Thyroid gland (tissue), 4 donors: ENCODE measurements around the gene CCDC187. TPM values are rescaled to one million over a fixed set of nuclear protein-coding genes. Genes with fewer than 3 reads are reported as not detected.

Source experiments
- DNase-seq, 2 donors: peaks; one replicate each; pipeline ENCODE4 v3.0.0-alpha.2; 2019
- H3K27ac ChIP-seq, 3 donors: fragments of 200-600 bp; sonication (generic); 1 replicate in 2 of 3; 2 replicates in 1 of 3; pipeline ENCODE4 v1.5.1; 2016 to 2019; ENCODE audit warnings: mild to moderate bottlenecking in 1 of 3, moderate library complexity in 1 of 3
- H3K27me3 ChIP-seq: fragments of 200-600 bp; sonication (generic); one replicate; pipeline ENCODE4 v1.5.1; 2019
- H3K36me3 ChIP-seq, 2 donors: fragments of 200-600 bp; sonication (generic); one replicate each; pipeline ENCODE4 v1.5.1; 2016 to 2019
- H3K4me1 ChIP-seq, 2 donors: fragments of 200-600 bp; sonication (generic); one replicate each; pipeline ENCODE4 v1.5.1; 2017 to 2019
- H3K4me3 ChIP-seq, 3 donors: fragments of 200-600 bp; sonication (generic); replicated peaks in 1 of 3; 1 replicate in 2 of 3; 2 replicates in 1 of 3; pipeline ENCODE4 v1.5.1; 2016; ENCODE audit warnings: mild to moderate bottlenecking in 1 of 3
- H3K9me3 ChIP-seq: fragments of 200-600 bp; sonication (generic); one replicate; pipeline ENCODE4 v1.5.1; 2017
- POLR2A ChIP-seq, 2 donors: fragments of 450-650 bp; IDR thresholded peaks; one replicate each; pipeline ENCODE4 v1.6.1; 2017; ENCODE audit warnings: antibody characterized with exemption in 2 of 2, mild to moderate bottlenecking in 2 of 2, moderate library complexity in 1 of 2
- WGBS, 2 donors: methylation state at CpG; one replicate each; pipeline ENCODE4 v1.1.5; 2017; 5-methylcytosine and 5-hydroxymethylcytosine counted together
- intact Hi-C: fragments of 100-400 bp; cut with DNase I; formaldehyde crosslinking; loops from one replicate; pipeline ENCODE4 v1.15.1; 2023
- total RNA-seq, 4 donors: library from RNA; depleted of rRNA; stranded (reverse); fragments of >200 nt; gene quantifications; one replicate each; pipeline ENCODE4 v1.2.3, GENCODE V29; 2016
- TF ChIP-seq, protein P1 (sequence below), 6 experiments: fragments of 200-600 bp in 3 of 6; fragments of 450-650 bp in 3 of 6; sonication (generic) in 3 of 6; IDR thresholded peaks; one replicate each; pipeline ENCODE4 v1.5.1; 2016 to 2019; ENCODE audit warnings: antibody characterized with exemption in 6 of 6, mild to moderate bottlenecking in 2 of 6, inconsistent platforms in 1 of 6, moderate library complexity in 1 of 6

CCDC187 gene
- total RNA-seq, 4 donors from 2014 or later = 5.2 to 9.1 (median 6.2) TPM

DNA sequence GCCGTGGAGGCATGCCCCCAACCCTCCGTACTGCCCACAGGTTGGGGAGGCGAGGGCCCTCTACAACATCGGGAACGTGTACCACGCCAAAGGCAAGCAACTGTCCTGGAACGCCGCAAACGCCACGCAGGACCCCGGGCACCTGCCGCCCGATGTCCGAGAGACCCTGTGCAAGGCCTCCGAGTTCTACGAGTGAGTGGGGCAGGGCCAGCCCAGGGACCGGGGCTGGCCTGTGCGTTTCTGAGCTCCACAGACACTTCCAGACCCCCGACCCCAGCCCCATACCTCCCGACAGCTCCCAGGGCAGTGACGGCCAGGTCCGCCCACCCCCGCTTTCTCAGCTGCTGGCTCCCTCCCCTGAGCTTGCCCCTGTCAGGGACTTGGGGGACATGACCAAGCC, 33.0 kb upstream of the CCDC187 start:
- Histone ChIP-seq H3K36me3 (no peaks in the 10 kb centered on the region), H3K4me1 (peaks cover 0 to under 1% of the 10 kb centered on the region in 2 donors), H3K9me3 (no peaks in the 10 kb centered on the region), H3K27me3 (no peaks in the 10 kb centered on the region), H3K4me3 (no peak overlapping the region), H3K27ac (no peak overlapping the region)
- TF ChIP-seq, protein P1, sequence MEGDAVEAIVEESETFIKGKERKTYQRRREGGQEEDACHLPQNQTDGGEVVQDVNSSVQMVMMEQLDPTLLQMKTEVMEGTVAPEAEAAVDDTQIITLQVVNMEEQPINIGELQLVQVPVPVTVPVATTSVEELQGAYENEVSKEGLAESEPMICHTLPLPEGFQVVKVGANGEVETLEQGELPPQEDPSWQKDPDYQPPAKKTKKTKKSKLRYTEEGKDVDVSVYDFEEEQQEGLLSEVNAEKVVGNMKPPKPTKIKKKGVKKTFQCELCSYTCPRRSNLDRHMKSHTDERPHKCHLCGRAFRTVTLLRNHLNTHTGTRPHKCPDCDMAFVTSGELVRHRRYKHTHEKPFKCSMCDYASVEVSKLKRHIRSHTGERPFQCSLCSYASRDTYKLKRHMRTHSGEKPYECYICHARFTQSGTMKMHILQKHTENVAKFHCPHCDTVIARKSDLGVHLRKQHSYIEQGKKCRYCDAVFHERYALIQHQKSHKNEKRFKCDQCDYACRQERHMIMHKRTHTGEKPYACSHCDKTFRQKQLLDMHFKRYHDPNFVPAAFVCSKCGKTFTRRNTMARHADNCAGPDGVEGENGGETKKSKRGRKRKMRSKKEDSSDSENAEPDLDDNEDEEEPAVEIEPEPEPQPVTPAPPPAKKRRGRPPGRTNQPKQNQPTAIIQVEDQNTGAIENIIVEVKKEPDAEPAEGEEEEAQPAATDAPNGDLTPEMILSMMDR (IDR thresholded peaks at IDR 0.05) = no peak
- no peak for TF ChIP-seq POLR2A (IDR thresholded peaks at IDR 0.05)
- DNase-seq = no peak
- intact Hi-C loops = no loop called here
- WGBS, 2 donors = 80 to 94% methylated on average over 1 to 9 of the region's 23 CpGs

DNA sequence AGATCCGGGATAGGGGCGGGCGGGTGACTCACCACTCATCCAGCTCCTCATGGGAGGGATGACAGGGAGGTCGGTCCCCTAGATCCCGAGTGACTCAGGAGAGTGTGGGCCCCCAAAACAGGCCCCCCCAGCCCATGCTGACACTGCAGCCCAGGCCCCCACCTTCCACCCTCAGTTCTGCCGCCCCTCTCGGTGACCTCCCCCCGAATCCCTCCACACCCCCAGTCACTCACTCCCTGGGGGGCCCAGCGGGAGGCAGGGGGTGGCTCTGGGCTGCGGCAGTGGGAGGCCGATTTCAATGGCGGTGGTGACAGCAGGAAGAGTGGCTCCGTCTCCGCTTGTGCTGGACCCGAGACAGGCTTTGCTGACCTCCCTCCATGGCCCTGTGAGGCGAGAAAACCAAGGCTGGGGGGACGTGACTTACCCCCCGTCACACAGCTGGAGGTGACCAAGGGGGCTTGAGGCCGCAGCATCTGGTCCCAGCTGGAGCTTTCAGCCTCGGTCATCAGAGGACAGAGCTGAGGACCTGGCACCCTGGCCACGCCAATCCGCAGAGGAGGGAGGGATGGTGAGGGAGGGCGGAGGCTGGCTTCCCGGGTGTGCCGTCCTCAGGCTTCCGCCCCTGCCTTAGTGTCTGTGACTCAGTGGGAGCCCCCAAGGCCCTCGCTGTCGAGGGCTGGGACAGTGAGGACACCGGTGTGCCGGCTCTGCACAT, 32.4 kb upstream of the CCDC187 start:
- Histone ChIP-seq H3K4me3 (no peak overlapping the region), H3K27me3 (no peaks in the 10 kb centered on the region), H3K27ac (no peak overlapping the region), H3K4me1 (no peaks in the 10 kb centered on the region), H3K9me3 (no peaks in the 10 kb centered on the region), H3K36me3 (no peaks in the 10 kb centered on the region)
- TF ChIP-seq, protein P1 (IDR thresholded peaks at IDR 0.05) = no peak
- TF ChIP-seq POLR2A (IDR thresholded peaks at IDR 0.05) = no peak
- WGBS, 2 donors = 89 to 90% methylated on average over 9 to 10 of the region's 30 CpGs
- intact Hi-C loops = no loop called here
- DNase-seq = no peak

DNA sequence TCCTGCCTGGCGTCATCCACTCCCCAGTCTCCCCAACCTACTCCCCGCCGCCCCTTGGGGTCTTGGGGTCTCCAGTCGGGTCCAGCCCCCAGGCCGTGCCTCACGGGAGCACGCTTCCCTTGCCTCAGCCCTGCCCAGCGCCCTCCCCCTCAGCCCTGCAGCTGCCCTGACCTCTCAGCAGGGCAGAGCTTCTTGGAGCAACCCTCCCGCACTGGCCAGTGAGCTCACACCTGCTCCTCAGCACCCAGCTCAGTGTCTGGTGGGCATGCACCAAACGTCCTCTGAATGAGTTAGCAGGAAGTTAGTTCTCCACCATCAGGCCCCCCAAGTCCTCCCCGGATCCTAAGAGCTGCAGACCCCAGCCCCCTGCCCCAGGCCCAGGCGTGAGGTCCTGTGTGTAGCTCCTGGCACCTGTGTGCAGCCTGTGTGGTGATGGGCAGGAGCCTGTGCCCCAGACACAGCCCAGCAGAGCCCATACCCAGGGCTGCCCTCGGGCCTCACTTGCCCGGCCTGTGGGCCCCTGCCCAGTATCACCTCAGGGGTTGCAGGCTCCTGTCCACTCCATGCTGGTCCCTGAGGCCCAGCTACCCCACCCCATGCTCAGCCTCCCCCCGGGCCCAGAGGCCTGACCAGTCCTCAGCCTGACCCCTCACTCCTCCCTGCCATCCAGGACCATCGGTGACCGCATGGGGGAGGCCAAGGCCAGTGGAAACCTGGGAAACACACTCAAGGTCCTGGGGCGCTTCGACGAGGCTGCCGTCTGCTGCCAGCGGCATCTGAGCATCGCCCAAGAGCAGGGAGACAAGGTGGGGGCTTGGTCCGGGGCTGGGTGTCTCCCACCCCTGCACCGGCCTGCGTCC, 31.6 kb upstream of the CCDC187 start:
- H3K27ac ChIP-seq = no peak overlapping the region
- intact Hi-C loops = no loop called here
- no peaks in the 10 kb centered on the region for H3K4me1 ChIP-seq
- DNase-seq = no peak
- H3K36me3 ChIP-seq = no peaks in the 10 kb centered on the region
- WGBS, 2 donors = 84 to 92% methylated on average over 10 to 11 of the region's 26 CpGs
- TF ChIP-seq POLR2A (IDR thresholded peaks at IDR 0.05) = no peak
- TF ChIP-seq, protein P1 (IDR thresholded peaks at IDR 0.05) = no peak
- H3K27me3 ChIP-seq = no peaks in the 10 kb centered on the region
- no peak overlapping the region for H3K4me3 ChIP-seq
- H3K9me3 ChIP-seq = no peaks in the 10 kb centered on the region

DNA sequence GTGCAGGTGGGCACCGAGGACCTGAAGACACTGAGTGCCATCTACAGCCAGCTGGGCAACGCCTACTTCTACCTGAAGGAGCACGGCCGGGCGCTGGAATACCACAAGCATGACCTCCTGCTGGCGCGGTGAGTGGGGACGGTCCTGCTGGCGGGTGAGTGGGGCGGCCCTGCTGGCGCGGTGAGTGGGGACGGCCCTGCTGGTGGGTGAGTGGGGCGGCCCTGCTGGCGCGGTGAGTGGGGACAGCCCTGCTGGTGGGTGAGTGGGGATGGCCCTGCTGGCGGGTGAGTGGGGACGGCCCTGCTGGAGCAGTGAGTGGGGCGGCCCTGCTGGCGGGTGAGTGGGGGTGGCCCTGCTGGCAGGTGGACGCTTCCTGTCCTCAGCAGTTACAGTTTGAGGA, 30.6 kb upstream of the CCDC187 start:
- H3K27ac ChIP-seq = no peak overlapping the region
- DNase-seq = no peak
- TF ChIP-seq, protein P1 (IDR thresholded peaks at IDR 0.05) = no peak
- no peak for TF ChIP-seq POLR2A (IDR thresholded peaks at IDR 0.05)
- no peaks in the 10 kb centered on the region for H3K36me3 ChIP-seq
- WGBS, 2 donors = 96 to 99% methylated on average over 13 to 20 of the region's 21 CpGs
- no peaks in the 10 kb centered on the region for H3K4me1 ChIP-seq
- no peak overlapping the region for H3K4me3 ChIP-seq
- H3K27me3 ChIP-seq = no peaks in the 10 kb centered on the region
- intact Hi-C loops = no loop called here
- H3K9me3 ChIP-seq = no peaks in the 10 kb centered on the region

DNA sequence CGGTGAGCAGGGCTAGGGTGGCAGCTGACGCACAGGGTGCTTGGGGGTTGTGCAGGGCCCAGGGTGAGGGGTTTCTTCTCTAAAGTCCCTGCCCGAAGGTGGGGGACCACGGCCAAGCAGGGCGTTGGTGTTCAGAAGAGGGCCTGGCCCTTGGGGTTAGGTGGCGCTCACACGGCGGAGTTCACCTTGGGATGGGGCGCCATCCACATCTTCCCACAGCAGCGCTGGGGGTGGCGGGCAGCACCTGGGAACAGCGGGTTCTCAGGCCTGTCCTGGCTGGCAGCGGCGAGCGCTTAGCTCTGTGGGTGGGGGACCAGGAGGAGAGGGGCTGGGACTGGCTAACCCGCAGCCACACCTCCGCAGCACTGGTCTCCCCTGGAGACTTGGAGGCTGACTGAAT, 29.6 kb upstream of the CCDC187 start:
- WGBS, 2 donors = 93 to 100% methylated on average over 2 to 15 of the region's 17 CpGs
- H3K9me3 ChIP-seq = no peaks in the 10 kb centered on the region
- H3K27ac ChIP-seq = no peak overlapping the region
- no peak for DNase-seq
- H3K36me3 ChIP-seq = no peaks in the 10 kb centered on the region
- peaks cover 4 to 9% of the 10 kb centered on the region in 2 donors for H3K4me1 ChIP-seq
- intact Hi-C loops = no loop called here
- H3K4me3 ChIP-seq = no peak overlapping the region
- H3K27me3 ChIP-seq = no peaks in the 10 kb centered on the region
- no peak for TF ChIP-seq POLR2A (IDR thresholded peaks at IDR 0.05)
- TF ChIP-seq, protein P1 (IDR thresholded peaks at IDR 0.05) = no peak
